Liver (tissue), 9 donors: Measurements from ENCODE around the gene TUFM. TPM values are rescaled to one million over a fixed set of nuclear protein-coding genes. Genes with fewer than 3 reads are reported as not detected.

Experiments used
- DNase-seq: peaks from one replicate; pipeline ENCODE4 v3.0.0-alpha.2; 2017; ENCODE audit warnings: low spot score
- H3K27ac ChIP-seq, 2 donors: one replicate each; pipeline ENCODE4 v1.7.0; 2013; ENCODE audit warnings: inconsistent platforms in 2 of 2, low read length in 2 of 2, control low read depth in 1 of 2, low read depth in 1 of 2, mild to moderate bottlenecking in 1 of 2
- H3K27me3 ChIP-seq, 4 donors: one replicate each; pipeline versions ENCODE4 v1.6.1 to v1.7.0; 2013; ENCODE audit warnings: low read length in 3 of 4, inconsistent platforms in 1 of 4, mild to moderate bottlenecking in 1 of 4, moderate library complexity in 1 of 4; ENCODE audit not compliant: control insufficient read depth in 4 of 4, insufficient read depth in 4 of 4
- H3K36me3 ChIP-seq, 4 donors: one replicate each; pipeline versions ENCODE4 v1.6.1 to v1.7.0; 2013; ENCODE audit warnings: low read length in 3 of 4, mild to moderate bottlenecking in 3 of 4, low read depth in 1 of 4, moderate library complexity in 1 of 4; ENCODE audit not compliant: control insufficient read depth in 4 of 4, insufficient read depth in 3 of 4
- H3K4me1 ChIP-seq, 4 donors: one replicate each; pipeline versions ENCODE4 v1.6.1 to v1.7.0; 2013; ENCODE audit warnings: low read length in 3 of 4, mild to moderate bottlenecking in 3 of 4, moderate library complexity in 1 of 4; ENCODE audit not compliant: control insufficient read depth in 4 of 4, insufficient read depth in 4 of 4
- H3K4me3 ChIP-seq, 3 donors: one replicate each; pipeline versions ENCODE4 v1.6.1 to v1.7.0; 2013; ENCODE audit warnings: low read length in 3 of 3, control low read depth in 1 of 3, low read depth in 1 of 3, mild to moderate bottlenecking in 1 of 3
- H3K9ac ChIP-seq, 2 donors: one replicate each; pipeline ENCODE4 v1.7.0; 2013; ENCODE audit warnings: low read length in 2 of 2, mild to moderate bottlenecking in 2 of 2, moderate library complexity in 2 of 2, control low read depth in 1 of 2, low read depth in 1 of 2
- H3K9me3 ChIP-seq, 4 donors: one replicate each; pipeline versions ENCODE4 v1.6.1 to v1.7.0; 2013; ENCODE audit warnings: low read length in 3 of 4; ENCODE audit not compliant: control insufficient read depth in 4 of 4
- ATF3 ChIP-seq: IDR thresholded peaks from 2 replicates; pipeline ENCODE4 v1.6.1; 2016; ENCODE audit warnings: antibody characterized with exemption
- CTCF ChIP-seq: fragments of 150-350 bp; IDR thresholded peaks from 2 replicates; pipeline ENCODE4 v1.5.1; 2017; ENCODE audit warnings: improper control_type of control experiment, low read depth, low read length; ENCODE audit not compliant: missing input control
- EGR1 ChIP-seq, 2 donors: IDR thresholded peaks; 2 replicates each; pipeline ENCODE4 v1.6.1; 2016 to 2018; ENCODE audit warnings: antibody characterized with exemption in 2 of 2, low read depth in 2 of 2
- FOXA2 ChIP-seq: IDR thresholded peaks from 2 replicates; pipeline ENCODE4 v1.6.1; 2016; ENCODE audit warnings: antibody characterized with exemption
- HNF4A ChIP-seq, 2 donors: conservative IDR thresholded peaks; 2 replicates each; pipeline ENCODE4 v1.6.1; 2016; ENCODE audit warnings: antibody characterized with exemption in 2 of 2, mild to moderate bottlenecking in 2 of 2
- HNF4G ChIP-seq: IDR thresholded peaks from 2 replicates; pipeline ENCODE4 v1.6.1; 2016; ENCODE audit warnings: antibody characterized with exemption
- JUND ChIP-seq, 2 donors: IDR thresholded peaks; 2 replicates each; pipeline ENCODE4 v1.6.1; 2016; ENCODE audit warnings: antibody characterized with exemption in 2 of 2
- MAX ChIP-seq: IDR thresholded peaks from 2 replicates; pipeline ENCODE4 v1.6.1; 2016; ENCODE audit warnings: antibody characterized with exemption
- NR2F2 ChIP-seq: IDR thresholded peaks from 2 replicates; pipeline ENCODE4 v1.6.1; 2016; ENCODE audit warnings: antibody characterized with exemption
- RAD21 ChIP-seq, 2 donors: IDR thresholded peaks; 2 replicates each; pipeline ENCODE4 v1.6.1; 2016; ENCODE audit warnings: antibody characterized with exemption in 2 of 2, mild to moderate bottlenecking in 2 of 2
- REST ChIP-seq: IDR thresholded peaks from 2 replicates; pipeline ENCODE4 v1.6.1; 2016; ENCODE audit warnings: antibody characterized with exemption, mild to moderate bottlenecking
- RXRA ChIP-seq, 2 donors: IDR thresholded peaks; 2 replicates each; pipeline ENCODE4 v1.6.1; 2017 to 2018; ENCODE audit warnings: antibody characterized with exemption in 2 of 2, mild to moderate bottlenecking in 1 of 2
- SP1 ChIP-seq: IDR thresholded peaks from 2 replicates; pipeline ENCODE4 v1.6.1; 2018; ENCODE audit warnings: antibody characterized with exemption, mild to moderate bottlenecking
- YY1 ChIP-seq: IDR thresholded peaks from 2 replicates; pipeline ENCODE4 v1.6.1; 2016; ENCODE audit warnings: antibody characterized with exemption, mild to moderate bottlenecking
- WGBS: extraction: QIAGEN DNeasy Blood & Tissue Kit; methylation state at CpG from one replicate; pipeline ENCODE4 v1.1.7; 2013; 5-methylcytosine and 5-hydroxymethylcytosine counted together
- polyA plus RNA-seq, 2 donors: library from polyadenylated mRNA; stranded (reverse) in 1 of 2; unstranded in 1 of 2; fragments of 200-250 nt in 1 of 2; fragments of >200 nt in 1 of 2; fragmentation: Nextera tagmentation in 1 of 2; extraction: Ambion mirVana in 1 of 2; gene quantifications; one replicate each; pipeline versions ENCODE4 v1.2.1 to v1.2.3, GENCODE V29; 2013 to 2015
- total RNA-seq, 2 donors: library from RNA; depleted of rRNA; stranded (reverse); fragments of >200 nt; gene quantifications; one replicate each; pipeline ENCODE4 v1.2.3, GENCODE V29; 2014
- donor health status: healthy.
- donor health status: healthy.
- donor health status: healthy.
- donor health status: healthy.
- donor health status: healthy.

The TUFM gene
- total and polyA plus RNA-seq, 4 donors = 90.4 to 191 (median 136) TPM

- no peak for DNase-seq
- Histone ChIP-seq H3K4me3 (no peak overlapping the region), H3K27me3 (no peaks in the 10 kb centered on the region), H3K27ac (no peak overlapping the region), H3K4me1 (no peaks in the 10 kb centered on the region), H3K9me3 (no peaks in the 10 kb centered on the region), H3K36me3 (peaks cover 0 to 2% (median 0%) of the 10 kb centered on the region in 4 donors), H3K9ac (no peak overlapping the region)
- 95% methylated on average over 4 of the region's 4 CpGs for WGBS
- TF ChIP-seq HNF4A (conservative IDR thresholded peaks at IDR 0.05) = no peak
- TF ChIP-seq RXRA (IDR thresholded peaks at IDR 0.05) = no peak
- no peak for TF ChIP-seq SP1
Measured at GRCh38 chr16:28895609-28896008, 49.5 kb upstream of the TUFM start.

- no peak for TF ChIP-seq RAD21 (IDR thresholded peaks at IDR 0.05)
- TF ChIP-seq FOXA2 = no peak
- TF ChIP-seq HNF4G = no peak
- no peak for TF ChIP-seq RXRA (IDR thresholded peaks at IDR 0.05)
- TF ChIP-seq REST = no peak
- TF ChIP-seq NR2F2 = no peak
- TF ChIP-seq EGR1 (IDR thresholded peaks at IDR 0.05; ENCODE audit: low read depth in 2 of 2) = no peak
- TF ChIP-seq HNF4A (conservative IDR thresholded peaks at IDR 0.05) = no peak
- TF ChIP-seq SP1 = no peak
- TF ChIP-seq MAX = no peak
- TF ChIP-seq ATF3 = no peak
- no peak for TF ChIP-seq CTCF
- no peak for TF ChIP-seq YY1
- no peak for TF ChIP-seq JUND (IDR thresholded peaks at IDR 0.05)
Measured at GRCh38 chr16:28893291-28893690, 47.1 kb upstream of the TUFM start.

More at GRCh38 chr16:28893291-28893690, 47.1 kb upstream of the TUFM start:
- H3K9me3 ChIP-seq = no peaks in the 10 kb centered on the region
- H3K27me3 ChIP-seq = no peaks in the 10 kb centered on the region
- H3K4me3 ChIP-seq = no peak overlapping the region
- WGBS = 96% methylated on average over 4 of the region's 4 CpGs
- no peak overlapping the region for H3K9ac ChIP-seq
- H3K4me1 ChIP-seq = no peaks in the 10 kb centered on the region
- peaks cover 0 to 2% (median under 1%) of the 10 kb centered on the region in 4 donors for H3K36me3 ChIP-seq
- no peak for DNase-seq
- no peak overlapping the region for H3K27ac ChIP-seq
